Osteocyte (in vitro differentiated cells): Measurements from ENCODE around the gene ZNF423. TPM values are rescaled to one million over a fixed set of nuclear protein-coding genes. Genes with fewer than 3 reads are reported as not detected.

Experiments
- DNase-seq: peaks from one replicate; pipeline ENCODE4 v3.0.0; 2021; ENCODE audit warnings: mixed read lengths; ENCODE audit not compliant: unreplicated experiment; ENCODE audit errors: extremely low spot score
- H3K27ac Mint-ChIP-seq: one replicate; pipeline ENCODE4 v1.8.0; 2021; ENCODE audit warnings: mild to moderate bottlenecking, mixed read lengths; ENCODE audit not compliant: unreplicated experiment
- H3K27me3 Mint-ChIP-seq: one replicate; pipeline ENCODE4 v1.8.0; 2021; ENCODE audit warnings: mixed read lengths; ENCODE audit not compliant: unreplicated experiment
- H3K36me3 Mint-ChIP-seq: one replicate; pipeline ENCODE4 v1.8.0; 2021; ENCODE audit warnings: mixed read lengths; ENCODE audit not compliant: unreplicated experiment
- H3K4me1 Mint-ChIP-seq: one replicate; pipeline ENCODE4 v1.8.0; 2021; ENCODE audit warnings: mixed read lengths; ENCODE audit not compliant: unreplicated experiment
- H3K4me3 Mint-ChIP-seq: one replicate; pipeline ENCODE4 v1.8.0; 2021; ENCODE audit warnings: mild to moderate bottlenecking, moderate library complexity, mixed read lengths; ENCODE audit not compliant: unreplicated experiment
- H3K9me3 Mint-ChIP-seq: one replicate; pipeline ENCODE4 v1.8.0; 2021; ENCODE audit warnings: mixed read lengths; ENCODE audit not compliant: unreplicated experiment
- CTCF ChIP-seq: fragments of 200-600 bp; sonication (generic); IDR thresholded peaks from 2 replicates; pipeline ENCODE4 v1.5.0; 2021; ENCODE audit warnings: antibody characterized with exemption, mild to moderate bottlenecking, moderate library complexity
- total RNA-seq: library from RNA; stranded (reverse); gene quantifications from 2 replicates; pipeline ENCODE4 v1.2.1, GENCODE V29; 2021

The ZNF423 gene
- total RNA-seq, 1 donor from 2014 or later, result 25.1 TPM

- Mint-ChIP-seq H3K27me3 (no peaks in the 10 kb centered on the region), H3K36me3 (peaks cover 1% of the 10 kb centered on the region), H3K27ac (peak overlapping the region; percentile 86), H3K9me3 (no peaks in the 10 kb centered on the region), H3K4me3 (peak overlapping the region; percentile 20), H3K4me1 (peaks cover 65% of the 10 kb centered on the region)
- no peak for TF ChIP-seq CTCF
- no peak for DNase-seq
Observed at GRCh38 chr16:49698931-49699840, 156.7 kb downstream of the ZNF423 start.

- Mint-ChIP-seq H3K27me3 (no peaks in the 10 kb centered on the region), H3K36me3 (peaks cover 1% of the 10 kb centered on the region), H3K9me3 (no peaks in the 10 kb centered on the region), H3K4me3 (no peak overlapping the region), H3K27ac (peak overlapping the region; percentile 86), H3K4me1 (peaks cover 65% of the 10 kb centered on the region)
- TF ChIP-seq CTCF, result no peak
- no peak for DNase-seq
Observed at GRCh38 chr16:49698453-49698815, 157.5 kb downstream of the ZNF423 start.

GRCh38 chr16:49697631-49698452 is 158.1 kb downstream of the ZNF423 start:
- no peaks in the 10 kb centered on the region for H3K9me3 Mint-ChIP-seq
- peaks cover 62% of the 10 kb centered on the region for H3K4me1 Mint-ChIP-seq
- H3K27me3 Mint-ChIP-seq, result no peaks in the 10 kb centered on the region
- DNase-seq, result no peak
- peaks cover 1% of the 10 kb centered on the region for H3K36me3 Mint-ChIP-seq
- no peak overlapping the region for H3K4me3 Mint-ChIP-seq
- TF ChIP-seq CTCF, result no peak
- H3K27ac Mint-ChIP-seq, result no peak overlapping the region

- DNase-seq, result no peak
- H3K4me1 Mint-ChIP-seq, result peaks cover 50% of the 10 kb centered on the region
- no peak for TF ChIP-seq CTCF
- peaks cover 1% of the 10 kb centered on the region for H3K36me3 Mint-ChIP-seq
- H3K9me3 Mint-ChIP-seq, result no peaks in the 10 kb centered on the region
- no peak overlapping the region for H3K27ac Mint-ChIP-seq
- H3K27me3 Mint-ChIP-seq, result no peaks in the 10 kb centered on the region
- H3K4me3 Mint-ChIP-seq, result no peak overlapping the region
Observed at GRCh38 chr16:49696414-49697101, 159.4 kb downstream of the ZNF423 start.
